ENCODE data around the gene CNTN1. TPM values are rescaled to one million over a fixed set of nuclear protein-coding genes. Genes with fewer than 3 reads are reported as not detected.

Gene CNTN1
- total RNA-seq, 1 donor from 2014 or later, result not detected

DNA sequence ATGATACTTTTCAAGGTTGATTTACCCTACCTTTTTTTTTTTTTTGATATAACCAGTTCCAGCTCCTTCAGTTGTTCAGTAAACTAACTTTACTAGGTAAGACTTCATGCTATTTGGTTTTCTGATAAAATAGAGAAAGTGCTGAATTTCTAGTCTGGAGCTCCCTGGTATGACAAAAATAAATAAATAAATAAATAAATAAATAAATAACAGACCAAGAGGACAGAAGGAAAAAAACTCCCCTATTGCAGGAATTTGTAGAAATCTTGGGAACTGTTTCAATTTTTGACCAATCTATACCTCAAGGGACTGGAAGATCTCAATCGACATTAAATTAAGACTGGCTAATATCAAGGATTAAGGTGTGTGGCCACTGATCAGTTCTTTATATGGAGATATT is 265.2 kb downstream of the CNTN1 start:
- intact Hi-C loops (cut with micrococcal nuclease), result no loop called here

GRCh38 chr12:40959041-40959440 is 266.8 kb downstream of the CNTN1 start:
- intact Hi-C loops (cut with micrococcal nuclease), result no loop called here

DNA sequence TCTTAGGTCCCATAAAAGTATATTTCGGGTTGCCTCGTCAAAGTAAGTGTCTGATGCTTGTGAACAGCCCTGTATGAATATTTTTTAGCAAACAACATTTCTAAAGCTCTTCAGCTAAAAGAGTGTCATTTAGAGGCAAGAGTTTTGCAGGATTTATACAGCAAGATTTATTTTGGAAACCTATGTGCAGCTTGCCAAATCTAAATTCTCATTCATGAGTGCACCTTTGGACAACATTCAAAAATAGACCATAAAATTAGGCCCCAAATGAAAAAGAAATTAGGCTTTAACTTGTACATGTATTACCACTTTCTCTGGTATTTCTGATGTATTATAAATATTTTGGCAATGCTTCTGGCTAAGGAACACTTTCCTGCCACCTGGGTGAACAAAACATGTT is 271.5 kb downstream of the CNTN1 start:
- intact Hi-C loops (cut with micrococcal nuclease), result no loop called here

DNA sequence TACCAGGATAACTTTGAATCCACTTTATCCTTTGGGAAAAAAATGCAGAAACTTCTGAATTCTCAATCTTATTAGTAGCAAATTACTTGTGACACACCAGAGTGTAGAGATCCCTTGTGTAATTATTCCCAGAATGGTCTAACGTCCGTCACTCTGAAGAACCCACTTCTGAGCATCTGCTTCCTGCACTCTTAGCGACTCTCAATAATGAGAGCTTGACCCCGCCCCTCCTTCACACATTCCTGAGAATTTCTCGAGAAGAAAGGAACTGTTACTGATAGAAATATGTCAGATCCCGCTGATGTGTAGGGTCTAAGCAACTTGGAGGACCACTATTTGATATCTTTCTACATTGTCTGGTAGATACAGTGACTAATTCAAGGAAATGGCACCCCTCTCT is 277.6 kb downstream of the CNTN1 start:
- intact Hi-C loops (cut with micrococcal nuclease), result no loop called here

- intact Hi-C loops (cut with micrococcal nuclease), result no loop called here
Observed at GRCh38 chr12:40970320-40970907, 278.2 kb downstream of the CNTN1 start.

DNA sequence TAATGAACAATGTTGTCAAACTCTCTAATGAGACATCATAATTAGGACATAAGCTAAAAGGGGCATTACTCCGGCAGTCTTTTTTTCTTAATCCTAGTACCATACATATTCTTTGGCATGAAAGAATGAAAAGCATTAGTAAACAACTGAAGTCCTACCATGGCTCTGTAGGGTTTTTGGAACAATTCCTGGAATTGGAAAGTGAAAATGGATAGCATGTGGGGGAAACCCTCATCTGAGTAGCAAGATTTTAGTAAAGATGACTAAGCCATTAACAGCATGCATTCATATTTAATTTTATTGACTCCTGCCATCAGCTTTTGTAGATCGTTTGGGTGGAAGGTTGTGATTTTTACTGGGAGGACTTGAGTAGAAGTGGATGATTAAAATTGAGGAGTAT is 279.7 kb downstream of the CNTN1 start:
- intact Hi-C loops (cut with micrococcal nuclease), result no loop called here

GRCh38 chr12:40976546-40976945 is 284.3 kb downstream of the CNTN1 start:
- intact Hi-C loops (cut with micrococcal nuclease), result no loop called here

- intact Hi-C loops (cut with micrococcal nuclease), result no loop called here
Observed at GRCh38 chr12:40980427-40980961, 288.3 kb downstream of the CNTN1 start.

DNA sequence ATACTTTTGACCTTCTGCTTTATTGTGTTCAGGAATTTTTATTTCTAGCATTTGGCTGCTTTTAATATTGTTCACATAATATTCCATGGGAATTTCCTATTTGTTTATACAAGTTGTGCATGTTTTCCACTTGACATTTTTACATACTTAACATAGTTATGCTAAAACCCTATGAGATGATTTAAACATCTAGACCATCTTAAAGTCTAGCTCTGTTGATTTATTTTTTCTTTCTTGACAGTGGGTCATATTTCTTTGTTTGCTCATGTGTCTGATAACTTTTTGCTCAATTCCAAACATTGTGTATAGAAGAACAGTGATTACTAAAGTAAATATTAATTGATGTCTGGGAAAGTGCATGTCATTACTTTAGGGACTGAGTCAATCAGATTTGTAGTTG is 293.8 kb downstream of the CNTN1 start:
- intact Hi-C loops (cut with micrococcal nuclease), result no loop called here

GRCh38 chr12:40988355-40988754 is 296.1 kb downstream of the CNTN1 start:
- intact Hi-C loops (cut with micrococcal nuclease), result no loop called here

- intact Hi-C loops (cut with micrococcal nuclease), result no loop called here
Observed at GRCh38 chr12:40988824-40989223, 296.6 kb downstream of the CNTN1 start.

DNA sequence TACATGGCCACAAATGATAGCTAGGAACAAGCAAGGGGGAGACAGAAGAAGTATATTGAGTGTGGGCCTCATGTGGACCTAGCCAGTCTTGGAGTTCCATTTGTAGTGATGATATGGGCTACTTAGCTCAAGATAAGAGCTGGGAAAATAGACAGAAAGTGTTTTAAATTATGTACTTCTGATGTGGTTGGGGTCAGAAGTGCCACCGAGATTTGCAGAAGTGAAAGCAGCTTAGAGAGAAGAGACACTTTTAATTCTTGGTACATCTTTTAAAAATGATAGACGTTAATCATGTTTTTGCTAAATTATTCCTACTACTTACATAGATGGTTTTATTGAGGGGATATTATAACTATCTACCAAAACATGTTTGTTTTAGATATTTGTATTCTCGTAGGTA is 297.5 kb downstream of the CNTN1 start:
- intact Hi-C loops (cut with micrococcal nuclease), result no loop called here

- intact Hi-C loops (cut with micrococcal nuclease), result no loop called here
Observed at GRCh38 chr12:40992158-40992557, 299.9 kb downstream of the CNTN1 start.

GRCh38 chr12:40992674-40993073 is 300.4 kb downstream of the CNTN1 start:
- intact Hi-C loops (cut with micrococcal nuclease), result no loop called here

- intact Hi-C loops (cut with micrococcal nuclease), result no loop called here
Observed at GRCh38 chr12:40993158-40993557, 300.9 kb downstream of the CNTN1 start.

DNA sequence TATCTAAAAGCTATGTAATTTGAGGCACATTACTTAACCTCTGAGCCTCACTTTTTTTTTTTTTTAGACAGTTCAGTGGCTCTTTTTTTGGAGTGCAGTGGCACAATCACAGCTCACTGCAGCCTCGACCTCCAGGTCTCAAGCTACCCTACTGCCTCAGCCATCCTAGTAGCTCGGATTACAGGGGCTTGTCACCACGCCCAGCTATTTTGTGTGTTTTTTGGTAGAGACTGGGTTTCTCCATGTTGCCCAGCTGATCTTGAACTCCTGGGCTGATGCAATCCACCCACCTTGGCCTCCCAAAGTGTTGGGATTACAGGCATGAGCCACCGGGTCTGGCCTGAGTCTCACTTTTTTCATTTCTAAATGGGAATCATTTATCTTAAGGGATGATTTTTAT is 303.9 kb downstream of the CNTN1 start:
- intact Hi-C loops (cut with micrococcal nuclease), result no loop called here

- intact Hi-C loops (cut with micrococcal nuclease), result no loop called here
Observed at GRCh38 chr12:40999210-40999609, 307.0 kb downstream of the CNTN1 start.

DNA sequence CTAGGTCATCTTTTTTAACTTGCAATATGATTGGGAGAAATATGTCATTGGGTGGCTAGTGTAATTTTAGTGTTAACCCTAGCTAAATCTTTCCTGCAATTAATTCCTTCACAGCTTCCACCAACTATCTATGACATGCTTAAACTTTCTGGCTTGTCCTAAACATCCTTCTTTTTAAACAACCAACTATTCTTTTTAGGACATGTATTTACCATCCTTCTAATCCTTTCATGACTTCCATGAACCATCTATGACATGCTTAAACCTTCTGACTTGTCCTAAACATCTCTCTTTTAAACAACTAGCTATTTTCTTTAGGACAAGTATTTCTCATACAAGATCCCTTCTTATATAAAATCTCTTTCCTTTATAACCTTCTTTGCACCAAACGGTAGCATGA is 316.2 kb downstream of the CNTN1 start:
- intact Hi-C loops (cut with micrococcal nuclease), result no loop called here

GRCh38 chr12:41011939-41012338 is 319.7 kb downstream of the CNTN1 start:
- intact Hi-C loops (cut with micrococcal nuclease), result no loop called here

DNA sequence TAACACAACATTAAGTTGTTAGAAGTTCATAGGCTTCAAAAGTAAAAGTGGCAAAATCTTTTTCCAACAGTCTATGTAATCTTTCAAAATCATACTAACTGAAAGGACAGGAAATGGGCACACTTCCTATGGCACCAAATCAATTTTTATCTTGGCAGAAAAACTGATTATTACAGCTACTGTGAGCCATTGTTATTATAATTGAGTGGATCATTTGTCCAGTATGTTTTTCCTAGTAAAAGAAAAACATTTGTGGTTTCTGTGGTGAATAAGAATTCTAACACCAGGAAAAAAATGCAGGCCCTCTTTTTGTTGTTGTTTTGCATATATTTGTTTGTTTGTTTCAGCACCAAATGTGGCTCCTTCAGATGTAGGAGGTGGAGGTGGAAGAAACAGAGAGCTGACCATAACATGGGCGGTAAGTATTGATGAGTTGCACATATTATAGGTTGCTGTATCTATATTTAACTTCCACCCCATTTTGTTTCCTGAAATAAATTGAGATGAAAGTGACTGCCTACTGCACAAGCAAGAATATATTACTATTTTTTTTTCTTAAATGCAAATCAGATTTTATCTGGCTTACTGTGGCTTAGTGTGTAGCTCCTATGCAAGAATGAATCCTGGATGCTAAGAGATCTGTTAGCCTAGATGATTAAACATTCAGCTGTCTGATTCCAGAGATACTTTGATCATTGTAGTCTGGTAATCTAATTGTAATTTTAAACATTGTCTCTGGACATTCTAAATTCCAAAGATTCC is 321.8 kb downstream of the CNTN1 start:
- intact Hi-C loops (cut with micrococcal nuclease), result no loop called here

GRCh38 chr12:41014643-41015020 is 322.4 kb downstream of the CNTN1 start:
- intact Hi-C loops (cut with micrococcal nuclease), result no loop called here

- intact Hi-C loops (cut with micrococcal nuclease), result no loop called here
Observed at GRCh38 chr12:41018010-41018409, 325.8 kb downstream of the CNTN1 start.

DNA sequence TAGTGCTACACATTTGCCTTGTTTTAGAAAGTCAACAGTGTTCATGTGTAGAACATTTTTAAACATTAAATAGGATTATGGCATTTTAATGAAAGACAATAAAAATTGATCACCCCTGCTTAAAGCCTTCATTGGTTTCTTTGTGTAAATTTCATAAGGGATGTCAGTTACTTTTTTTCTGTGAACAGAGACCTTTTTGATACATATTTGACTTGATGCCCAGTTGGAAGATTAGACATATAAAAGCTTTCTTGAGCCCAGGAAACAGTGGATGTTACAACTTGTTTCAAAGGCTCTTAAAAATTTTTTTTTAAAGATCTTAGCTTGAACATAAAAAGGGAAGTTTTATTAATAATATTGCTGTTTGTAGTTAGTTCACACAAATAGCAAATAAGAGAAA is 327.2 kb downstream of the CNTN1 start:
- intact Hi-C loops (cut with micrococcal nuclease), result no loop called here

Measured in T-helper 2 cell treated with Interferon-gamma antibody and Interleukin-4, amounts not matched to agents 100 ng/mL and 5 ng/mL, for 36 hours (primary cell).